Erythroblast (primary cell): ENCODE measurements around the gene TTC38.

Experiments used
- GATA1 ChIP-seq: IDR thresholded peaks from 2 replicates; pipeline ENCODE4 v1.6.1; 2011; ENCODE audit warnings: low read depth, mild to moderate bottlenecking, control low read depth, low read length, moderate library complexity
- POLR2A ChIP-seq: IDR thresholded peaks from 2 replicates; pipeline ENCODE4 v1.6.1; 2011; ENCODE audit warnings: mild to moderate bottlenecking, low read length

DNA sequence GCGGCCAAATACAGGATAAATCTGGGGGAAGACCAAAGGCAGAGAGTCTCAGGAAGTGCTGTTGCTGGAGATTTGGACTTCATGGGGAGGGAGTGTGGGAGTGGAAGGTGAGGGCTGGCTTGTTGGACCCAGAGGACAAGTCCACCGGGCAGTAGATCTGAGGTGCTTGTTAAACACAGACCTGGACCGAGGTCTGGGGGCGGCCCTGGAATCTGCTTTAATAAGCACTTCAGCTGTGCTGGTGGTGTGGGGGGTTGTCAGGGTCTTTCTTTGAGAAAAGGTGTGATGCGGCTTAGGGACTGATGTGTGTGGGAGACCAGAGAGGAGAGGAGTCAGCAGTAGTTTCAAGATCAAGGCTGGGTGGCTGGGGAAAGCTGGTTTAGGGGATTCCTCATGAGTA is 72.1 kb downstream of the TTC38 start:
- TF ChIP-seq POLR2A, result no peak
- no peak for TF ChIP-seq GATA1
